WTC11 (cell line): ENCODE measurements around the gene UBE2G1. TPM values are rescaled to one million over a fixed set of nuclear protein-coding genes. Genes with fewer than 3 reads are reported as not detected.

Experiments used
- ATAC-seq: fragments of 200-7000 bp; cut with Tn5 transposase; 2 replicates; pipeline ENCODE4 v1.10.0; 2021; ENCODE audit warnings: mild to moderate bottlenecking, moderate library complexity
- CTCF ChIA-PET: fragments of 300-600 bp; sonication (Branson Sonifier 250); formaldehyde crosslinking; loops from one replicate; lab custom pipeline; 2021; ENCODE audit warnings: antibody characterized with exemption; lab: Charles Lee
- POLR2A ChIA-PET: fragments of 350-600 bp; sonication (Branson Sonifier 250); formaldehyde crosslinking; loops from one replicate; lab custom pipeline; 2021; ENCODE audit warnings: antibody characterized with exemption; lab: Charles Lee
- DNase-seq: peaks from one replicate; pipeline ENCODE4 v3.0.0; 2021; ENCODE audit warnings: low spot score
- H3K27ac Mint-ChIP-seq: 2 replicates; pipeline ENCODE4 v1.8.0; 2021; ENCODE audit warnings: mixed read lengths
- H3K27me3 Mint-ChIP-seq: 2 replicates; pipeline ENCODE4 v1.8.0; 2021; ENCODE audit warnings: low read depth, mild to moderate bottlenecking, moderate library complexity, mixed read lengths
- H3K36me3 Mint-ChIP-seq: 2 replicates; pipeline ENCODE4 v1.8.0; 2021; ENCODE audit warnings: mixed read lengths
- H3K4me1 Mint-ChIP-seq: 2 replicates; pipeline ENCODE4 v1.8.0; 2022; ENCODE audit warnings: mixed read lengths
- H3K4me3 Mint-ChIP-seq: 2 replicates; pipeline ENCODE4 v1.8.0; 2021; ENCODE audit warnings: mild to moderate bottlenecking, moderate library complexity, mixed read lengths
- H3K9me3 Mint-ChIP-seq: 2 replicates; pipeline ENCODE4 v1.8.0; 2021; ENCODE audit warnings: mixed read lengths
- FOXJ3 ChIP-seq: sonication (generic); formaldehyde crosslinking; IDR thresholded peaks from 2 replicates; pipeline ENCODE4 v1.9.0; 2021; ENCODE audit warnings: missing genetic modification reagents, mild to moderate bottlenecking, borderline replicate concordance
- IRF1 ChIP-seq: sonication (generic); formaldehyde crosslinking; IDR thresholded peaks from 2 replicates; pipeline ENCODE4 v1.8.0; 2023; ENCODE audit warnings: missing genetic modification reagents
- IRF2 ChIP-seq: sonication (generic); formaldehyde crosslinking; IDR thresholded peaks from 2 replicates; pipeline ENCODE4 v1.8.0; 2022; ENCODE audit warnings: low read depth, missing genetic modification reagents, borderline replicate concordance
- KAT7 ChIP-seq: sonication (generic); formaldehyde crosslinking; IDR thresholded peaks from 2 replicates; pipeline ENCODE4 v1.8.1; 2023; ENCODE audit warnings: missing genetic modification reagents, mild to moderate bottlenecking, borderline replicate concordance
- SP1 ChIP-seq: sonication (generic); formaldehyde crosslinking; conservative IDR thresholded peaks from 2 replicates; pipeline ENCODE4 v1.8.1; 2022; ENCODE audit warnings: missing genetic modification reagents
- ZNF121 ChIP-seq: sonication (generic); formaldehyde crosslinking; IDR thresholded peaks from 2 replicates; pipeline ENCODE4 v1.8.0; 2023; ENCODE audit warnings: missing genetic modification reagents
- total RNA-seq: library from RNA; stranded (reverse); gene quantifications from 3 replicates; pipeline ENCODE4 v1.2.3, GENCODE V29; 2021
- TF ChIP-seq, protein P1 (sequence below): sonication (generic); formaldehyde crosslinking; IDR thresholded peaks from 2 replicates; pipeline ENCODE4 v1.8.1; 2022; ENCODE audit warnings: mild to moderate bottlenecking, moderate library complexity, missing genetic modification reagents
- TF ChIP-seq, protein P2 (sequence below): sonication (generic); formaldehyde crosslinking; IDR thresholded peaks from 2 replicates; pipeline ENCODE4 v1.8.0; 2023; ENCODE audit warnings: missing genetic modification reagents, mild to moderate bottlenecking, borderline replicate concordance

Gene UBE2G1
- total RNA-seq, 1 experiment from 2014 or later, result 177 TPM

GRCh38 chr17:4357671-4358070 lies 8.8 kb downstream of the UBE2G1 start:
- ATAC-seq (no peak), DNase-seq (no peak)
- Mint-ChIP-seq H3K27me3 (no peaks in the 10 kb centered on the region), H3K36me3 (peaks cover 12% of the 10 kb centered on the region), H3K4me1 (peaks cover 47% of the 10 kb centered on the region), H3K9me3 (no peaks in the 10 kb centered on the region), H3K27ac (peak overlapping the region; percentile 92; the same call in 1 of the 2 replicates), H3K4me3 (no peak overlapping the region)
- ChIA-PET POLR2A (interaction anchor here (1.3 kb wide), 1 partner anchor 39 kb away, joined by 3 read pairs; no protein-coding TSS in a partner anchor), CTCF (no interaction called here)
- TF ChIP-seq IRF2 (CRISPR knock-in tag) (no peak), ZNF121 (CRISPR knock-in tag) (peak; percentile 60; the same call in 1 of the 2 replicates)

- peaks cover 6% of the 10 kb centered on the region; the same call in 1 of the 2 replicates for H3K36me3 Mint-ChIP-seq
- ChIA-PET CTCF (interaction anchor here (0.5 kb wide), 1 partner anchor 32 kb away, joined by 5 read pairs; no protein-coding TSS in a partner anchor), POLR2A (interaction anchor here (1.3 kb wide), 1 partner anchor 39 kb away, joined by 3 read pairs; no protein-coding TSS in a partner anchor)
- TF ChIP-seq FOXJ3 (CRISPR knock-in tag), result no peak
- no peak for TF ChIP-seq SP1
- TF ChIP-seq, protein P1, sequence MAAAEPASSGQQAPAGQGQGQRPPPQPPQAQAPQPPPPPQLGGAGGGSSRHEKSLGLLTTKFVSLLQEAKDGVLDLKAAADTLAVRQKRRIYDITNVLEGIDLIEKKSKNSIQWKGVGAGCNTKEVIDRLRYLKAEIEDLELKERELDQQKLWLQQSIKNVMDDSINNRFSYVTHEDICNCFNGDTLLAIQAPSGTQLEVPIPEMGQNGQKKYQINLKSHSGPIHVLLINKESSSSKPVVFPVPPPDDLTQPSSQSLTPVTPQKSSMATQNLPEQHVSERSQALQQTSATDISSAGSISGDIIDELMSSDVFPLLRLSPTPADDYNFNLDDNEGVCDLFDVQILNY, result no peak
- no peak for TF ChIP-seq IRF1 (CRISPR knock-in tag)
- TF ChIP-seq, protein P2, sequence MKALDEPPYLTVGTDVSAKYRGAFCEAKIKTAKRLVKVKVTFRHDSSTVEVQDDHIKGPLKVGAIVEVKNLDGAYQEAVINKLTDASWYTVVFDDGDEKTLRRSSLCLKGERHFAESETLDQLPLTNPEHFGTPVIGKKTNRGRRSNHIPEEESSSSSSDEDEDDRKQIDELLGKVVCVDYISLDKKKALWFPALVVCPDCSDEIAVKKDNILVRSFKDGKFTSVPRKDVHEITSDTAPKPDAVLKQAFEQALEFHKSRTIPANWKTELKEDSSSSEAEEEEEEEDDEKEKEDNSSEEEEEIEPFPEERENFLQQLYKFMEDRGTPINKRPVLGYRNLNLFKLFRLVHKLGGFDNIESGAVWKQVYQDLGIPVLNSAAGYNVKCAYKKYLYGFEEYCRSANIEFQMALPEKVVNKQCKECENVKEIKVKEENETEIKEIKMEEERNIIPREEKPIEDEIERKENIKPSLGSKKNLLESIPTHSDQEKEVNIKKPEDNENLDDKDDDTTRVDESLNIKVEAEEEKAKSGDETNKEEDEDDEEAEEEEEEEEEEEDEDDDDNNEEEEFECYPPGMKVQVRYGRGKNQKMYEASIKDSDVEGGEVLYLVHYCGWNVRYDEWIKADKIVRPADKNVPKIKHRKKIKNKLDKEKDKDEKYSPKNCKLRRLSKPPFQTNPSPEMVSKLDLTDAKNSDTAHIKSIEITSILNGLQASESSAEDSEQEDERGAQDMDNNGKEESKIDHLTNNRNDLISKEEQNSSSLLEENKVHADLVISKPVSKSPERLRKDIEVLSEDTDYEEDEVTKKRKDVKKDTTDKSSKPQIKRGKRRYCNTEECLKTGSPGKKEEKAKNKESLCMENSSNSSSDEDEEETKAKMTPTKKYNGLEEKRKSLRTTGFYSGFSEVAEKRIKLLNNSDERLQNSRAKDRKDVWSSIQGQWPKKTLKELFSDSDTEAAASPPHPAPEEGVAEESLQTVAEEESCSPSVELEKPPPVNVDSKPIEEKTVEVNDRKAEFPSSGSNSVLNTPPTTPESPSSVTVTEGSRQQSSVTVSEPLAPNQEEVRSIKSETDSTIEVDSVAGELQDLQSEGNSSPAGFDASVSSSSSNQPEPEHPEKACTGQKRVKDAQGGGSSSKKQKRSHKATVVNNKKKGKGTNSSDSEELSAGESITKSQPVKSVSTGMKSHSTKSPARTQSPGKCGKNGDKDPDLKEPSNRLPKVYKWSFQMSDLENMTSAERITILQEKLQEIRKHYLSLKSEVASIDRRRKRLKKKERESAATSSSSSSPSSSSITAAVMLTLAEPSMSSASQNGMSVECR (CRISPR knock-in tag), result no peak
- TF ChIP-seq KAT7, result no peak
- H3K9me3 Mint-ChIP-seq, result no peaks in the 10 kb centered on the region
- peak overlapping the region; percentile 92 for H3K27ac Mint-ChIP-seq
- peaks cover 45% of the 10 kb centered on the region for H3K4me1 Mint-ChIP-seq
- H3K27me3 Mint-ChIP-seq, result no peaks in the 10 kb centered on the region
- no peak overlapping the region for H3K4me3 Mint-ChIP-seq
- DNase-seq (no peak), ATAC-seq (no peak)
These were observed 9.3 kb downstream of the UBE2G1 start for GRCh38 chr17:4357030-4357628.

DNA sequence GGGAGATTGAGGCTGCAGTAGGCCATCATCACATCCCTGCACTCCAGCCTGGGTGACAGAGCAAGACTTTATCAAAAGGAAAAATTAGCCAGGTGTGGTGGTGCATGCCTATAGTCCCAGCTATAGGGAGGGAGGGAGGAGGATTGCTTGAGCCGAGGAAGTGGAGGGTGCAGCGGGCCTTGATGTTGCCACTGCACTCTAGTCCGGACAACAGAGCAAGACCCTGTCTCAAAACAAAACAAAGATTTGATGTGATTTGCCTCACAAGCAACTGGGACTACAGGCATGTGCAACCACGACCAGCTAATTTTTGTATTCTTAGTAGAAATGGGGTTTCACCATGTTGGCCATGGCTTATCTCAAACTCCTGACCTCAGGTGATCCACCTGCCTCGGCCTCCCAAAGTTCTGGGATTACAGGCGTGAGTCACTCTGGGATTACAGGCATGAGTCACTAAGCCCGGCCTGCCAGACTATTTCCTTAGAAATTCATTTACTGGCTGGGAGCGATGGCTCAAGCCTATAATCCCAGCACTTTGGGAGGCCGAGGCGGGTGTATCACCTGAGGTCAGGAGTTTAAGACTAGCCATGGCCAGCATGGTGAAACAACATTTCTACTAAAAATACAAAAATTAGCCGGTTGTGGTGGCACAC lies 11.5 kb downstream of the UBE2G1 start:
- TF ChIP-seq, protein P2 (CRISPR knock-in tag), result no peak
- peak; percentile 76 for TF ChIP-seq ZNF121 (CRISPR knock-in tag)
- H3K27ac Mint-ChIP-seq, result peak overlapping the region; percentile 36
- H3K9me3 Mint-ChIP-seq, result no peaks in the 10 kb centered on the region
- no peak for ATAC-seq
- H3K36me3 Mint-ChIP-seq, result 0 out of 2 replicates have a peak, but pooled peaks cover 3% of the 10 kb centered on the region
- no peak for DNase-seq
- no peaks in the 10 kb centered on the region for H3K27me3 Mint-ChIP-seq
- H3K4me3 Mint-ChIP-seq, result no peak overlapping the region
- H3K4me1 Mint-ChIP-seq, result peaks cover 46% of the 10 kb centered on the region
- ChIA-PET POLR2A (interaction anchor here (0.6 to 1.9 kb wide), 2 partner anchors 10 to 24 kb away, joined by 4 to 7 read pairs; no protein-coding TSS in a partner anchor), CTCF (interaction anchor here (0.6 to 0.8 kb wide), 2 partner anchors 50 to 201 kb away, joined by 3 to 5 read pairs; no protein-coding TSS in a partner anchor)
